Ectodermal cell (in vitro differentiated cells): ENCODE measurements around the gene COL4A4.
"Not testable (repeated sequence)": the region's sequence is repeated elsewhere in the genome, so short reads cannot be mapped to it uniquely, and the experiment has no call there.

Experiments used
- H3K27ac ChIP-seq: 2 replicates; pipeline ENCODE4 v1.7.0; 2013; ENCODE audit warnings: mild to moderate bottlenecking, low read depth, low read length; ENCODE audit not compliant: insufficient read depth, poor library complexity, severe bottlenecking
- H3K27me3 ChIP-seq: 2 replicates; pipeline ENCODE4 v1.7.0; 2013; ENCODE audit warnings: mild to moderate bottlenecking, low read length; ENCODE audit not compliant: insufficient read depth, control insufficient read depth, poor library complexity, severe bottlenecking
- H3K36me3 ChIP-seq: one replicate; pipeline ENCODE4 v1.7.0; 2013; ENCODE audit warnings: low read length; ENCODE audit not compliant: control insufficient read depth, insufficient read depth
- H3K4me1 ChIP-seq: one replicate; pipeline ENCODE4 v1.7.0; 2013; ENCODE audit warnings: low read length; ENCODE audit not compliant: control insufficient read depth, insufficient read depth
- H3K4me3 ChIP-seq: 2 replicates; pipeline ENCODE4 v1.7.0; 2013; ENCODE audit warnings: low read depth, low read length, control low read depth; ENCODE audit not compliant: insufficient read depth
- H3K9me3 ChIP-seq: 2 replicates; pipeline ENCODE4 v1.7.0; 2013; ENCODE audit warnings: mild to moderate bottlenecking, low read length, moderate library complexity; ENCODE audit not compliant: control insufficient read depth
- WGBS, 2 experiments: methylation state at CpG; one replicate each; pipeline ENCODE4 v1.1.7; 2013; ENCODE audit warnings: missing lambda C conversion rate in 2 of 2; 5-methylcytosine and 5-hydroxymethylcytosine counted together

COL4A4 gene

DNA sequence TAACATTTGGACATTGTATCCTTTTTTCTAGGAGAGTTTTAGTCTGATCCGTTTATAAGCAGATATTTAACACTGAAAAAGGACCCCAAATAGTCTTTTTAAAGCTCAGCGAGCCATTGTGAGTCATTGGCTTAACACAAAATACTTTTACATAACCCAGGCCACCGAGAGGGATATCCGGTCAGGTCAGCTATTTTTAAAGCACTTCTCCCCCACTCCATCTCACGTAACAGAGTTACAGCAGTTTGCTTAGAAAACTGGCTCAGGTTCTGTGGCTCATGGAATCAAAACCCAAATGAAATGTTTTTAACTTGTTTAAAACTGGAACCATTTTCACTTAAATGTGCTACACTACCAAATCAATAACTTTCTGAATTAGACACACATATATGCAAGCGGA lies 24.3 kb upstream of the COL4A4 start:
- Histone ChIP-seq H3K4me1 (no peaks in the 10 kb centered on the region), H3K27me3 (no peaks in the 10 kb centered on the region), H3K27ac (no peak overlapping the region), H3K4me3 (no peak overlapping the region), H3K36me3 (no peaks in the 10 kb centered on the region), H3K9me3 (no peaks in the 10 kb centered on the region)
- 59 to 60% methylated on average over 5 of the region's 6 CpGs for whole genome bisulfite sequencing, 2 experiments

DNA sequence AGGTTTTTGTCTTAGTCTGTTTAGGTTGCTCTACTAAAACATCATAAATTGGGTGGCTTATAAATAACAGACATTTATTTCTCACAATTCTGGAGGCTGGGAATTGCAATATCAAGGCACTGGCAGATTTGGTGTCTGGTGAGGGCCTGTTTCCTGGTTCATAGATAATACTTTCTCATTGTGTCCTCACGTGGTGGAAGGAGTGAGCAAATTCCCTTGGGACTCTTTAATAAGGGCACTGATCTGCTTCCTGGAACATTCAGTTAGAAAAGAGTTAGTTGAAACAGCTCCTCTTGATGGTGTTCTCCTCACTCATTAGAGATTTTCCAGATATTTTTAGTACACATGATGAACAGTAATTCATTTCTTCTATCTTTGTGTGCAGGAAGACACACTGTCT lies 22.7 kb upstream of the COL4A4 start:
- no peak overlapping the region for H3K27ac ChIP-seq
- no peaks in the 10 kb centered on the region for H3K27me3 ChIP-seq
- H3K4me1 ChIP-seq = no peaks in the 10 kb centered on the region
- no peaks in the 10 kb centered on the region for H3K36me3 ChIP-seq
- 89 to 95% methylated on average over 1 of the region's 1 CpG for WGBS, 2 experiments
- H3K9me3 ChIP-seq = no peaks in the 10 kb centered on the region
- H3K4me3 ChIP-seq = no peak overlapping the region

DNA sequence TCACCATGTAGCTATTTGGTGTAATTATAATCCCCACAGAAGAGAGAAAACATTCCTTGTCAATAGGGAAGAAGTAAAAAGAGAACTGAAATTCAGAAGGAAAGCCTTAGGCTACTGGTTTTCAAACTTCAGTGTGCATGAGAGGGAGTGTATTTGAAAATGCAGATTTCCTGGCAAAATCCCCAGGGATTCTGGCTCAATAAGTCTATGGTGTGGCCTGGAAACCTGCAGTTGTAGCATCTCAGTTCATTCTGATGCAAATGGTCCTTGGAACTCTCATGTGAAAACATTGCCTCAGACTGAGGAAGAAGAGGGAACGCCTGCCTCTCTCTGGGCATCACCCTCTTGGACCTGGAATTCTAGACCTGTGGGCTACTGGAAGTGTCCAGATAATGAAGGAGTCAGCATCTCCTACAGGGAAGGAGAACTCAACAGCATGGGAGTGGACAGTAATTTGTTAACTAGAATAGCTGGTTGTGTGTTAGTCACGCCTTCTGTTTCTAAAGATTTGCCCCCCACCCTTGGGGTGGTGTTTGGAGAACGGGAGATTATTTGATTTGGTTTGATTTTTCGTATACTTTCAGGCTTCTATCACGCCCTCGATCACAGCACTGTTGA lies 21.7 kb upstream of the COL4A4 start:
- 88 to 90% methylated on average over 6 of the region's 6 CpGs for whole genome bisulfite sequencing, 2 experiments
- no peaks in the 10 kb centered on the region for H3K36me3 ChIP-seq
- H3K27me3 ChIP-seq = no peaks in the 10 kb centered on the region
- no peaks in the 10 kb centered on the region for H3K9me3 ChIP-seq
- no peak overlapping the region for H3K27ac ChIP-seq
- no peak overlapping the region for H3K4me3 ChIP-seq
- H3K4me1 ChIP-seq = no peaks in the 10 kb centered on the region

DNA sequence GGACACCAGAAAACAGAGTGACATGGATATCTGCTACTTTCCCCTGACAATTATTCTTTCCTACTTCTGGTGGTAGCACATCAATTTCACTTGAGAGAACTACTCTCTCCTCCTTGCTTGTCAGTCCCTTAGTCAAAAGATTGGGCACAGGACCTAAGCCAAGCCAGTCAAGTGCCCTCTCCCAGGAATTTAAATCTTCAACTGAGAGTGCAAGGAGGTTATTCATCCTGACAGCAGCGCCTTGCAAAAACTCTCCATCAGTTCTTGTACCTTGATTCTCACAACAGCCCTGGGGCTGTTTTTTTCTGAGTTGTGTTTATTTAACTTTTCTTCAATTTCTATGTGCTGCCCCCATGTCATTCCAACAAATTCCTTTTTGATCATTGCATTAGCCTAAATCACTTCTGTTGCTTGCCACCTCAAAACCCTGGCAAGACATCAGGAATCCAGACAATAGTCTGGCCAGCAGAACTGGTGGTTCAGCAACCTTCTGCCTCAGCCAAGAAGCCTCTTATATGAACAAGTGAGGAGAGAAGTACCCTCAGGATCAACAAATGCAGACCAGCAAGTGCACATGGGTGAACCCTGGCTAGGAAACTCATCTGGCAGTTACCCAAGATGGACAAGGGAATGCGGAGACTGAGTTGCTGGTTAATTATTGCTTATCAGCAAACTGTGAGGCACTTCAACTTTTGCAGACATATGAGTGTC lies 19.8 kb upstream of the COL4A4 start:
- Histone ChIP-seq H3K4me3 (no peak overlapping the region), H3K27me3 (no peaks in the 10 kb centered on the region), H3K4me1 (no peaks in the 10 kb centered on the region), H3K36me3 (no peaks in the 10 kb centered on the region), H3K27ac (no peak overlapping the region), H3K9me3 (no peaks in the 10 kb centered on the region)
- WGBS, 2 experiments = 86 to 100% methylated on average over 2 of the region's 2 CpGs

DNA sequence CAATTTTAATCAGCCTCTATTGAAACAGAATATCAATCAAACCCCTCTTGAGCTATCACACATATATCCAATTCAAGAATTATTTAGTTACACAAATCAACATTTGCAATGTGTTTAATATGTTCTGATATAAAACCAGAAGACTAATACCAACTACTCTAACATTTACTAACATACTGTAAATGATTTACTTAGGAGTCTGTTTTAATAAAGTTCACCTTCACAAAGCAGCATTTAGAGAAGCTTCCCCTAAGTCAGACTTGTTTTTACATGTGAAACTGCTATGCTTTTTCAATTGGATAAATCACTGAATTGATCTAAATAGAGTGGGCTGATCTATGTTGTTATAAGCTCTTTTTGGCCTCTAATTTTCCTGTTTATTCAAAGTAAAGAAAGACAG lies 18.8 kb upstream of the COL4A4 start:
- Histone ChIP-seq H3K27ac (no peak overlapping the region), H3K4me3 (no peak overlapping the region)

DNA sequence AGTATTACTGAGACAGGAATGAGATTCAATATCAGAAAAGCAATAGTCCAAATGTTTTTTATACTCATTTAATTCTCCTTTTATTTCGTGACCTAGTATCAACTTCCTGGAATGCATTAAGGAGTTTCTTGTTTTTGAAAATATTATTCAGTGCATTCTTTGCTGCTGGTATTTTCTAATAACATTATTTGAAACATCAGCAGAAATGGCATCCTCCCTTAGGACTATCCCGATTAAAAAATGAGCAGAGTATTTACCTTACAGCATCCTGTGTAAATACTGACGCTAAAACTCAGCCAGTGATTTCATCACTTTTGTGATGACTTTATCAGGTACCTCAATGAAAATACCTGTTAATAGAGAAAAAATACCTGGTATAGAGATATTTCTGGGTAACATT lies 16.8 kb upstream of the COL4A4 start:
- 83 to 96% methylated on average over 1 to 3 of the region's 3 CpGs for WGBS, 2 experiments
- no peak overlapping the region for H3K4me3 ChIP-seq
- H3K9me3 ChIP-seq = no peaks in the 10 kb centered on the region
- H3K36me3 ChIP-seq = no peaks in the 10 kb centered on the region
- no peaks in the 10 kb centered on the region for H3K4me1 ChIP-seq
- no peak overlapping the region for H3K27ac ChIP-seq
- H3K27me3 ChIP-seq = no peaks in the 10 kb centered on the region

More for the DNA sequence above, 18.8 kb upstream of the COL4A4 start:
- Histone ChIP-seq H3K9me3 (no peaks in the 10 kb centered on the region), H3K36me3 (no peaks in the 10 kb centered on the region), H3K27me3 (no peaks in the 10 kb centered on the region), H3K4me1 (no peaks in the 10 kb centered on the region)

DNA sequence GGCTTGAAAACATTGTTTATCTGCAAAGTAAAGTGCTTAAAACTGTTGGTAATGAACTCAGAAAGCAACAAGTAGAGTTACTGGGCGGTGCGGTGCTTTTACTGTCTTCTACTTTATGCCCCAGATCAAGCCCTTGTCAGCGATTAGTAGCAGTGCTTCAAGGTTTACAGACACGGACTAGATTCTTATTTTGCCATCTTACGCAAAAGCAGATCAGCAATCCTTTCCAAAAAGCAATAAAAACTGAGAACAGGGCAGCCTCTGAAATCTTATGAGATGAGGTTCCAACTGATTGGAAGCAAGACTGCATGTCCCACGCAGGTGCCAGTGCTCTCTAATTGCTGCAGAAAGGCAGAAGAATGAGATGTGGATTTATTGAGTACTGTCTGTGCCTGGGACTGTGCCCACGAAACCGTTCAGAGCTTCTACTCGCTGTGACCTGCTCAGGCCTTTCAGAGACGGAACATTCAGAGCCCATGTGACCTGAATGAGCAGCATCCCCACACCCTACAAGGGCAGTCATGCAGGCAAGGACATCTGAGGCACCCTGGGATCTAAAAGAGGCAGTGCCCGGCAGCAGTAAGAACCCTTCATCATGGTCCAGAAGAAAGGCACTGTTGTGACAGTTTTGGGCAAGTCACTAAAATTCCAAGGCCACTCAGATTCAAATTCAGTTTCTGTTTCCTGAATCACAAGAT lies 16.1 kb upstream of the COL4A4 start:
- no peak overlapping the region for H3K27ac ChIP-seq
- H3K27me3 ChIP-seq = no peaks in the 10 kb centered on the region
- no peaks in the 10 kb centered on the region for H3K36me3 ChIP-seq
- 82 to 83% methylated on average over 11 of the region's 11 CpGs for WGBS, 2 experiments
- no peaks in the 10 kb centered on the region for H3K4me1 ChIP-seq
- H3K4me3 ChIP-seq = no peak overlapping the region
- no peaks in the 10 kb centered on the region for H3K9me3 ChIP-seq

DNA sequence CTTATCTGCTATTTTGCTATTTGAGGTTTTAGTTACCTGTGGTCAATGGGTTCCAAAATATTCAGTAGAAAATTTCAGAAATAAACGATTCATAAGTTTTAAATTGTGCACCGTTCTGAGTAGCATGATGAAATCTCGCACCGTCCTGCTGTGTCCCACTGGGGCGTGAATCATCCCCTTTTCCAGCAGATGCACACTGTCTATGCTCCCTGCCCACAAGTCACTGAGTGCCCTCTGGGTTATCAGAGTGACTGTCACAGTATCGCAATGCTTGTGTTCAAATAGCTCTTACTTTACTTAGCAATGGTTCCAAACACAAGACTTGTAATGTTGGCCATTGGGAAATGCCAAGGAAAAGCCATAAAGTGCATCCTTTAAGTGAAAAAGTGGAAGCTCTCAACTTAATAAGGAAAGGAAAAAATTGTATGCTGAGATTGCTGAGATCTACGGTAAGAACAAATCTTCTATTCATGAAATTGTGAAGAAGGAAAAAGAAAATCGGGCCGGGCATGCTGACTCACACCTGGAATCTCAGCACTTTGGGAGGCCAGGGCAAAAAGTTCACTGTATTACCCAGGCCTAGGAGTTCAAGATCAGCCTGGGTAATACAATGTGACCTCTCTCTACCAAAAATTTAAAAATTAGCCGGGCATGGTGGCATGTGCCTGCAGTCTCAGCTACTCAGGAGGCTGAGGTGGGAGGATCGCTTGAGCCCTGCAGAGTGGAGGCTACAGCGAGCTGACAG lies 13.8 kb upstream of the COL4A4 start:
- WGBS, 2 experiments = 88 to 91% methylated on average over 11 to 12 of the region's 12 CpGs
- Histone ChIP-seq H3K4me1 (no peaks in the 10 kb centered on the region), H3K9me3 (no peaks in the 10 kb centered on the region), H3K36me3 (no peaks in the 10 kb centered on the region), H3K27ac (no peak overlapping the region), H3K27me3 (no peaks in the 10 kb centered on the region), H3K4me3 (no peak overlapping the region)

DNA sequence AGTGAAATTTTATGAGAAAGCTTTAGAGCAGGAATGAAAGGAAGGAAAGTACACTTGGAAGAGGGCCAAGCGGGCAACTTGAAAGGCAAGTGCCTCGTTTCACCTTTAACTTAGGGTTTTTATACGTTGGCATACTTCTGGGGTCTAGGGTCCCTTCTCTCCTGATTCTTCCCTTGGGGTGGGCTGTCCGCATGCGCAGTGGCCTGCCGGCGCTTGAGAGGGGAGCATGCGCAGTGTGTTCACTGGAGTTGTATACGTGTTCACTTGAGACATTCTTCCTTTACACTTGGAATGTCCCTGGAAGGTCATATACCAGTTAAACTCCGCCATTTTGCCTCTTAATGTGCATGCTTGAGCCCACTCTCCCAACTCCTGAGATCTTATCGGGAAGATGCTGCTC lies 7.8 kb upstream of the COL4A4 start:
- not testable (repeated sequence) for H3K27ac ChIP-seq, H3K27me3 ChIP-seq, H3K4me1 ChIP-seq, H3K9me3 ChIP-seq, H3K36me3 ChIP-seq, H3K4me3 ChIP-seq
- WGBS, 2 experiments = 95 to 96% methylated on average over 11 of the region's 11 CpGs

DNA sequence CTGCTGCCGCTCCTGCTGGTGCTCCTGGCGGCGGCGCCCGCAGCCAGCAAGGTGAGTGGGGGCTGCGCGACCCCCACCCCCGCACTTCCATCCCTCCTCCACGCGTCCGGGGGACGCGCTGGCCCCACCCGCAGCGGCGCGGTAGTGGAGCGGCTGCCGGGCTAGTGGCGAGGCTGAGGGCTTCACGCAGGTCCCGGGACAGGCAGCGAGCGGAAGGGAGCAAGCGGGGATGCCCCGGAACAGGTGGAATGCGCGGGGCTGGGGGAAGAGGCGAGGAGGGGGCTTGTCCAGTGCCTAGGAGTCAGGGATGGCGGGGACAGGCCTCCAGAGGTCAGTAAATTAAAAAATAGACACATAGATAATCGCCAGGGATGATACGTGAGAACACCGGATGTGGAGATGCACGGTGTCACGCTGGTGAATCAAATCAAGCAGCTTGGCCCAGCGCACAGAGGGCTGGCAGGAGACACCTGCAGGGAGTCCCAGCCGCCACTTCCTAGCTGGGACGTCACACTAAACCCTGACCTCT lies 822 bp upstream of the COL4A4 start:
- Histone ChIP-seq H3K9me3 (no peaks in the 10 kb centered on the region), H3K4me3 (peak overlapping the region; percentile 41), H3K36me3 (no peaks in the 10 kb centered on the region), H3K27me3 (peaks cover 66% of the 10 kb centered on the region), H3K27ac (no peak overlapping the region), H3K4me1 (no peaks in the 10 kb centered on the region)
- 0 to 2% methylated on average over 38 of the region's 38 CpGs for WGBS, 2 experiments
